HG03139 (cell line): Measurements from ENCODE around the gene SULT1C4.
"Not testable (repeated sequence)": the region's sequence is repeated elsewhere in the genome, so short reads cannot be mapped to it uniquely, and the experiment has no call there.

Experiments used
- ATAC-seq: cut with Tn5 transposase; IDR thresholded peaks from one replicate; pipeline ENCODE4 v1.9.1; 2021; ENCODE audit not compliant: unreplicated experiment

The SULT1C4 gene

DNA sequence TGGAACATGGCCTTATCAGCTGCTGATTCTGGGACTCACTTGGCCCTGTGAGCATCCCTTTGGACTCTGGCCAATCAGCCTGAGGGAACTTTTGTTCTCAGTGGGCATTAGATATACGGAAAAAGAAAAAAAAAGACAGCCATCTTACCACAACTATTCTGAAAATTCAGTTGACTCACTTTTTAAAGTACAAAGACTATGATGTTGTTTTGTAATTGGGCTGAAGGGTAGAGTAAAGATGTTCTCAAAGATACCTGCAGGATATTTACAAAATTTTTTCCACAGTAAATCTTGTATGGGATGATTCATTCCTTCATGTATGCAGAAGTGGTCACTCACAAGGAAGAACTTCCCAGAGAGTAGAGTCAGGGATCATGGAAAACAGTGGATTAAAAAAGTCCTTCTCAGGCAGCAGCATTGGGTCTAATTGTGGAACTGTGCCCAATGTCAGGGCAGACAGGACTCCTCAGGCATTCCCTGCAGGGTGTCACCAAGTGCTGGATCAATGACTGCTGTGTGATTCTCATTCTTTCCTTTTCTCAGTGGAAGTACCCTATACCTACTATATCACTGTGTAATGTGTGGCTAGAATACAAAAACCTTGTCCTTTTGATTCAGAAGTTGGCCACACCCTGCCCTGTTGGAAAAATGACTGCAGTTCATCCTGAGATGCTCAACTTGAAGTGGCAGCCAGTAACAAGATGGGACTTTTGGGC is 35.4 kb downstream of the SULT1C4 start:
- no peak for ATAC-seq

- ATAC-seq: no peak
Measured at GRCh38 chr2:108413711-108414095, 35.9 kb downstream of the SULT1C4 start.

DNA sequence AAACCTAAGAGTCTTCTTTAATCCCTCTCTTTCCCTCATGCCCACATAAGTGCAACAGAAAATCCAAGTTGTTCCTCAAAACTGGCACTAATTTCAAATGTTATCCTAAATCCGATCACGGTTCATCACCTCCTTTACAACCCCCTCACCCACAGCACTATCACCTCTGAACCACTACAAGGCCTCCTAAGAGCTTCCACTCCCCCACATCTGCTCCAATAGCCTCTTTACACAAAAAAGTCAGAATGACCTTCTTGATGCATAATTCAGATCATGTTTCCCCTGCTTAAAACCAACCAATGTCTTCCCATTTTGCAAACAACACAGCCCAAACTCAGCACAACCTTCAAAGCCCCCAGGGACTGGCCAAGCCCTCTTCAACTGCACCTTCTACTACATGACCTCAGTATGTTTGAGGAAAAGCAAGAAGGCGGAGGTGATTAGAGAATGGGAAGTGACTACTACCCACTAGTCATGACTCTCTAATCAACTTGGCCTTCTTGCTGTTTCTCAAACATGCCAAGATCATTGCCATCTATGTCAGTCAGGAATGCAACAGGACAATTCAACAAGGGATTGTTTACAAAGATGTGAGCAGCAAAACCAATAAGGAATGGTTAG is 36.6 kb downstream of the SULT1C4 start:
- no peak for ATAC-seq

- ATAC-seq: no peak
Measured at GRCh38 chr2:108414945-108415344, 37.2 kb downstream of the SULT1C4 start.

DNA sequence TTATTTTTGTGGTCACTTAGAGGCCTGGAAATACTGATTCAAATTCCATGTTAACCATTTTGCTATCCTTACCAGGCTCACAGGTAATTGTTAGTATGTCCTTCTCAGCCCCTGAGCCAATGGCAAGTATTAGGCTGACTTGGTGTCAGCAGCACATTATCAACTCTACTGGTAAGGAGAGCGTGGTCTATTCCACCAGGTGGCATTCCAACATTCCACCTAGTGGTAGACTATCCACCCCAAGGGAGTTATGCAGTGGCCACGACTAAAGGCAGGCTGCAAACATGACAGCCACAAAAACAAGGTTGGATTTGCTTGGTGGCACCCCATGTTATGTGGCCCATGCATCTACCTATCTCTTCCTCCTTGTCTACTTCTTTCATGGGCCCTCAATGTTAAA is 39.5 kb downstream of the SULT1C4 start:
- no peak for ATAC-seq

- no peak for ATAC-seq
Measured at GRCh38 chr2:108418416-108418815, 40.7 kb downstream of the SULT1C4 start.

DNA sequence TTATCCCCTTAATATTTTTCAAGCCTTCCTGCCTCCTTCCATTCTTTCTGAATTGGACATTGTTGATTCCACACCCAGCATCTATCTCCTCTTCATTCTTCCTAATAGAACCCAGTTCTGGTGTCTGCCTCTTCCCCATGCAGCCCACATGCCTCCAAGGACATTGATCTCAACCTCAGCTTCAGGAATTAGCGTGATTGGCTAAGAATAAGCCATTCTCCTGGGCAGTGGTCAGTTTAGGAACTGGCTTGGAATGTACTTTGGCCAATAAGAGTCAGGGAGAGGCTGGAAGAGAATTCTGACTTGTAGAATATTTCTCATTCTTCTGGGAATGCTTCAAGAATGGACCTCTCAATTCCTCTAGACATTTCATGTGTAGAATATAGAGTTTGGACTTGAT is 45.3 kb downstream of the SULT1C4 start:
- ATAC-seq: no peak

- no peak for ATAC-seq
Measured at GRCh38 chr2:108423502-108424251, 45.9 kb downstream of the SULT1C4 start.

DNA sequence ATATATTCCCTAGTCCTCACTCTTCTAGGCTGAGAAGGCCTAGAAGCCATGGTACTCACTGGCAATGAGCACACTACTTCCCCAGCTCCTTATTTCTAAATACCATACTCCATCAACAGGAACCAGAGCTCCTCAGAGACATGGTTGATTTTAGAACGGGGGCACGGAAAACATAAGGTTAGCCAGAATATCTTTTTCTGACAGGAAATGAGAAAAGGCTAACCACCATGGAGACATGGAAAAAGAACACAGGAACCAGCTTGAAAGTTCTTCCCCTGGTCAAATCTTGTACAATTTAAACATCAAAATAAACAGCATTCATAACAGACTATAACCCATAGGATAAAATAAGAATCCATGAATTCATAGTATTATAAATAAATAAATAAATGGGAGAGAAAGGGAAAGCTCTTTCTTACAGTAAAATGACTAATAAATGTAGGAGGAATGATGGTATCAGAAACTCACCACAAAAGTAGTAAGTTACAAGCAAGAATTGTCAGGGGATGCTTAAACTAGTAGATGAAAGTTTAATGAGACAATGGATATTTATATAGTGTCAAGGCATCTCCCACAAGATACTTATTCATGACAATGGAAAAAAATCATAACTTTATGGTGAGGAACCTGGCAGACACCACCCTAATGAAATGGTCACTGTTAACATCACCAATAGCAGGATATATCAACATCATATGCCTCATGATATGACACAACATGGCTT is 50.7 kb downstream of the SULT1C4 start:
- ATAC-seq: no peak

DNA sequence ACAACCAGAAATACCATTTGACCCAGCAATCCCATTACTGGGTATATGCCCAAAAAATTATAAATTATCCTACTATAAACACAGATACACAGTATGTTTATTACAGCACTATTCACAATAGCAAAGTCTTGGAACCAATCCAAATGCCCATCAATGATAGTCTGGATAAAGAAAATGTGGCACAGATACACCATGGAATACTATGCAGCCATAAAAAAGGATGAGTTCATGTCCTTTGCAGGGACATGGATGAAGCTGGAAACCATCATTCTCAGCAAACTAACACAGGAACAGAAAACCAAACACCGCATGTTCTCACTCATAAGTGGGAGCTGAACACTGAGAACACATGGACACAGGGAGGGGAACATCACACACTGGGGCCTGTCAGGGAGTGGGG is 57.8 kb downstream of the SULT1C4 start:
- ATAC-seq: not testable (repeated sequence)

- no peak for ATAC-seq
Measured at GRCh38 chr2:108436976-108437375, 59.2 kb downstream of the SULT1C4 start.
